NCI-H1930 (cell line): ENCODE data around the gene GIGYF1.
"Not testable (repeated sequence)": the region's sequence is repeated elsewhere in the genome, so short reads cannot be mapped to it uniquely, and the experiment has no call there.

Experiments used
- DNase-seq, 2 experiments: peaks; one replicate each; lab custom pipeline; 2025; lab: John Stamatoyannopoulos, UW

The GIGYF1 gene, protein sequence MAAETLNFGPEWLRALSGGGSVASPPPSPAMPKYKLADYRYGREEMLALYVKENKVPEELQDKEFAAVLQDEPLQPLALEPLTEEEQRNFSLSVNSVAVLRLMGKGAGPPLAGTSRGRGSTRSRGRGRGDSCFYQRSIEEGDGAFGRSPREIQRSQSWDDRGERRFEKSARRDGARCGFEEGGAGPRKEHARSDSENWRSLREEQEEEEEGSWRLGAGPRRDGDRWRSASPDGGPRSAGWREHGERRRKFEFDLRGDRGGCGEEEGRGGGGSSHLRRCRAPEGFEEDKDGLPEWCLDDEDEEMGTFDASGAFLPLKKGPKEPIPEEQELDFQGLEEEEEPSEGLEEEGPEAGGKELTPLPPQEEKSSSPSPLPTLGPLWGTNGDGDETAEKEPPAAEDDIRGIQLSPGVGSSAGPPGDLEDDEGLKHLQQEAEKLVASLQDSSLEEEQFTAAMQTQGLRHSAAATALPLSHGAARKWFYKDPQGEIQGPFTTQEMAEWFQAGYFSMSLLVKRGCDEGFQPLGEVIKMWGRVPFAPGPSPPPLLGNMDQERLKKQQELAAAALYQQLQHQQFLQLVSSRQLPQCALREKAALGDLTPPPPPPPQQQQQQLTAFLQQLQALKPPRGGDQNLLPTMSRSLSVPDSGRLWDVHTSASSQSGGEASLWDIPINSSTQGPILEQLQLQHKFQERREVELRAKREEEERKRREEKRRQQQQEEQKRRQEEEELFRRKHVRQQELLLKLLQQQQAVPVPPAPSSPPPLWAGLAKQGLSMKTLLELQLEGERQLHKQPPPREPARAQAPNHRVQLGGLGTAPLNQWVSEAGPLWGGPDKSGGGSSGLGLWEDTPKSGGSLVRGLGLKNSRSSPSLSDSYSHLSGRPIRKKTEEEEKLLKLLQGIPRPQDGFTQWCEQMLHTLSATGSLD (N-terminal part only)

DNA sequence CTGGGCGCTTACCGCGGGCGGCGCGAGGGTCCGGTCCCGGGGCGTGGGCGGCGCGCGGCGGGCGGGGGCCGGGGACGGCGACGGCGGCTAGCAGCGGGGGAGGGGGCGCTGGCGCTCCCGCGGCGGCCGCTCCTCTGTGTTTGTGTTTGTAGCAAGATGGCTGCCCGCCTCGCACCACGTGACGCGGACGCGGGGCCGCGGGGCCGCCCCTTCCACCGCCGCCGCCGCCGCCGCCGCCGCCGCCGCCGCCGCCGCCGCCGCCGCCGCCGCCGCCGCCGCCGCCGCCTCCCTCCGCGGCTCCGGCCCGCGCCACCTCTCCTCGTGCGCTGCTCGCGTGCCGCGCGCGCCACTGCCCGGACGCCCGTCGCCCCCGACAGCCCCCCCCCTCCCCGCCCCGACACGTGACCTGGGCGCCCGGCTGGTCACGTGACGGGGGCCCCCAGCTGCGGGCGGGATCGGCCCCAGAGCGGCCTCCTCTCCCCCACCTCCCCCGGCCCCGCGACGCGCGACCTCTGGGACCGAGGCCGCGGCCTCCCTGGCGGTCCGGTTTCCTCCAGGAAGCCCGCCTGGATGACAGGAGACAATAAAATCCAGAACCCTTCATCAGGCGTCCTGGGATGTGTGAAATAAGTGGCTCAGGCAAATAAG, at the start of gene GIGYF1:
TSS of gene GIGYF1 (minus strand) at position 153 of the 648 bp plus-strand sequence. CDS start 6,012 bp downstream, outside the sequence.
- peak; percentile 76 to 80 for DNase-seq

DNA sequence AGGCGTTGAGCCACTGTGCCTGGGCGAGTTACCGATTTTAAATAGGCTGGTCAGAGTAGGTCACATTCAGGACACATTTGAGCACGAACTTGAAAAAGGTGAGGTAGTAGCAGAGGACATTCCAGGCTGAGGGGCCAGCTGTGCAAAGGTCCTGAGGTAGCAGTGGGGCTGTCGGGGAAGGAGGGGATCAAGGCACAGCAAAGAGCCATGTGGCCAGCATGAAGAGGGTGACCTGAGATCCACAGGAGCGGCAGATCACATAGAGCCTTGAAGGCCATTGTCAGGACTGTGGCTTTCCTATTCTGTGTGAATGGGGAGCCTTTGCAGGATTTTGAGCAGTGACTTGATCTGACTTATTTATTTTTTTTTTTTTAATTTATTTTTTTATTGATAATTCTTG, 45.9 kb upstream of the GIGYF1 start:
- DNase-seq = no peak

DNA sequence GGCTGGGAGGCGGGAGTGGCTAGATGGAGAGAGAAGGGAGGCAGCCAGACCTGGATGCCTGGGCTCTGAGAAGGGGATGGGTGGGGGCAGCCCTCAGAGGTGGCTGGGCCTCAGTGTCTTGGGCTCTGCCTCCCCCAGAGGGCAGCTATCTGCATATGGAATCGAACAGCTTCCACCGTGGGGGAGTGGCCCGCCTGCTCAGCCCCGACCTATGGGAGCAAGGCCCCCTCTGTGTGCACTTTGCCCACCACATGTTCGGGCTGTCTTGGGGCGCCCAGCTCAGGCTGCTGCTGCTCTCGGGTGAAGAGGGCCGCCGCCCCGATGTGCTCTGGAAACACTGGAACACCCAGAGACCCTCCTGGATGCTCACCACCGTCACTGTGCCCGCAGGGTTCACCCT, 42.6 kb upstream of the GIGYF1 start:
- no peak for DNase-seq

DNA sequence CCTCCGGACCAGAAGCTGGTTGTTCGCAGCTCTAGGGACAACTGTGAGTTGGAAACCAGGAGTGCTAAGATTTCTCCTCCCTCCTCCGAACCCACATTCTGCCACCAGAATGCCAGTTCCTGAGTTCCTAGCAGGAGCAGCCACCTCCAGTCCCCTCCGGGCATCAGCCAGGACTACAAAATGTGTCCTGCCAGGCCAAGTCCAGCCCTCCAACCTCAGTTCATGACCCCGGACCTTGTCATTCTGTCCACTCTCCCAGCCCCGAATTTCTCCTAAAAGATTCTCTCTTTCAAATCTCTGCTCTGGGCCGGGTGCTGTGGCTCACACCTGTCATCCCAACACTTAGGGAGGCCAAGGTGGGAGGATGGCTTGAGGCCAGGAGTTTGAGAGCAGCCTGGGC, 41.7 kb upstream of the GIGYF1 start:
- DNase-seq = no peak

DNA sequence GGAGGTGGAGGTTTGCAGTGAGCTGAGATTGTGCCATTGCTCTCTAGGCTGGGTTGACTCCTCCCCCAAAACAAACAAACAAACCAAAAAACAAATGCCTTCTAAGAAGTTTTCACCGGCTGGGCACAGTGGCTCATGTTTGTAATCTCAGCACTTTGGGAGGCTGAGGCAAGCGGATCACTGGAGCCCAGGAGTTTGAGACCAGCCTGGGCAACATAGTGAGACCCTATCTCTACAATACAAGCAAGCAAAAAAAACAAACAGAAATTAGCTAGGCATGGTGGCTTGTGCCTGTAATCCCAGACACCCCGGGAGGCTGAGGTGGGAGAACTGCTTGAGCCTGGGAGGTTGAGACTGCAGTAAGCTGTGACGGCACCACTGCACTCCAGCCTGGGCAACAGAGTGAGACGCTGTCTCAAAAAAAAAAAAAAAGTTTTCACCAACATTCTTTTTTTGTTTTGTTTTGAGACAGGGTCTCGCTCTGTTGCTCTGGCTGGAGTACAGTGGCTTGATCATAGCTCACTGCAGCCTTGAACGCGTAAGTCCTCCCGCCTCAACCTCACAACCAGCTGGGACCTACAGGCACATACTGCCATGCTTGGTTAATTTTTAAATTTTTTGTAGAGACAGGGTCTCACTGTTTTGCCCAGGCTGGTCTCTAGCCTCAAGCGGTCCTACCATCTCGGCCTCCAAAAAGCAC, 38.0 kb upstream of the GIGYF1 start:
- DNase-seq = no peak

DNA sequence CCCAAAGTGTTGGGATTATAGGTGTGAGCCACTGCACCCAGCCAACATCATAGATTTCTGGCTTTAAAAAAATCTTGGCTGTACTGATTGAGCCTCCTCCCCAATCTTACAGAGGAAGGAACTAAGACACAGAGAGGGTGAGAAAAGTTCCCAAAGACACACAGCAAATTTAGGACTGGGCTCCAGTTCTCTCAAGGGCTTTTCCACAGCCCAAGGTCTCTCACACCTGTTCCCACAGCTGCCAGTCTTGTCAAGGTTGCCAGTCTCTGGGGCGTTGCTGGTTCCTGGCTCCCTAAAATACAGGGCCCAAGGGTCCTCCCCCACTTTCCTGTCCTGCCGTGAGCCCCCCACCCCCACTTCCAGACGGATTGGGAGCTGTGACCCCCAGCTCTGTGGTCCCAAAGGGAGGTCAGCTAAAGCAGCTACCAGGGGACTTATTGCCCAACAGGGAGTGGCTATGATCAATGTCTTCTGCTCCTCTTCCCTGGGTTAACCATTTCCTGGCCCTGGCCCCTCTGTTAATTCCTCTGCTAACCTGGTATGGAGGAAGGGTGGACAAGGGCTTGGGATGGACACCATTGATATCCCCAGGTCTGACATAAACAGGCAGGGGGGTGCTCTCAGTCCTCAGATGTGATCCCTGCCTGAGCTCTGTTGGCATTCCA, 36.2 kb upstream of the GIGYF1 start:
- DNase-seq = no peak

DNA sequence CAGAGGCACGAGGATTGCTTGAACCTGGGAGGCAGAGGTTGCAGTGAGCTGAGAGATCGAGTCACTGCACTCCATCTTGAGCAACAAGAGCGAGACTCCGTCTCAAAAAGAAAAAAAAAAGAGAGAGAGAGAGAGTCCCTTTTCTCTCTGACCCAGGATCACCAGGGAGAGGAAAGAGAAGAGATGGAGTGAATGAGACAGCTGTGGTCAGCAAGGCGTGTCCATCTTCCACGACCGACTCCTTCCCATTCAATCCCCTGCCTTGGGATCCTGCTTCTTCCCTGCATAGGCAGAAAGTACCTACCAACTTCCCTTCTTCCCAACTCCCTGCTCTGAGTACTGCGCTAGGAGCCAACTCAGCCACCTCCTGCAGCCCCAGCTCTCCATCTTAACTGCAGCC, 34.1 kb upstream of the GIGYF1 start:
- DNase-seq = no peak

DNA sequence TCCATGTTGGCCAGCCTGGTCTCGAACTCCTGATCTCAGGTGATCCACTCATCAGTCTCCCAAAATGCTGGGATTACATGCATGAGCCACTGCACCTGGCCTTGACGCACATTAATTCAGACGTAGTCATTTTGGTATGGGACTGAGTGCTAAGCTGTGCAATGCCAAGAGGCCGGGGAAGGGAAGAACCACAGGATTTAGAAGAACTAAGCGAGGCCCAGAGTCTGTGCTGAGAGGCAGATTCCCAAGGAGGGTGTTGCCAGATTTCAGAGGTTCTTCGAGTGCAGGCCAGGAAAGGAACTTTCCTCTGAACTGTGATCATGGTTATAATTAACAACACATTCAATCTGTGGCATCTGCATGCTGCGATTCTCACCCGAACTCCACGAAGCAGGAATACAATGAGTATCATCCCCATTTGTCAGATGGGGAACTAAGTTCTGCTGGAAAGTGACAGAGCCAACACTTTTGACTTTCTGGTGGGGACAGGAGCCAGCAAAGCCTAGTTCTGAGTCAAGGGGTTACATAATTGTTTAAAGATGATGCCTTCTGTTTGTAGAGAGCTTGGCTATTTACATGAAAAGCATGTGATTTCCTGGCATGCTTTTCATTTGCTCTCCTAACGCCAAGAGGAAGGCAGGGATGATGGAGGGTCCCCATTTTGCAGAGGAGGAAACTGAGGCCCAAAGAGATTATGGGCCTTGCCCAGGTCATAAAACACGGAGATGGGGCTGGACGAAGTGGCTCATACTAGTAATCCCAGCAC, 33.1 kb upstream of the GIGYF1 start:
- DNase-seq = no peak

DNA sequence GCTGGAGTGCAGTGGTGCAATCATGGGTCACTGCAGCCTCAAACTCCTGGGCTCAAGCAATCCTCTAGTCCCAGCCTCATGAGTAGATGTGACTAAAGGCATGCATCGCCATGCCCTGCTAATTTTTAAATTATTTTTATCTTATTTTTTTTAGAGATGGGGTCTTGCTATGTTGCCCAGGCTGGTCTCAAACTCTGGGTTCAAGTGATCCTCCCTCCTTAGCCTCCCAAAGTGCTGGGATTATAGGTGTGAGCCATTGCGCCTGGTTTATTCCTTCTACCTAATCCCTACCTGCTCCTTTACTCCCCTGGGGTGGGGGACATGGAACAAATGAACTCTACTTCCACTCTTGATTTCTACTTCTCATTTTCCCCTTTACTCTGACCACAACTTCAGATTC, 30.3 kb upstream of the GIGYF1 start:
- not testable (repeated sequence) for DNase-seq

DNA sequence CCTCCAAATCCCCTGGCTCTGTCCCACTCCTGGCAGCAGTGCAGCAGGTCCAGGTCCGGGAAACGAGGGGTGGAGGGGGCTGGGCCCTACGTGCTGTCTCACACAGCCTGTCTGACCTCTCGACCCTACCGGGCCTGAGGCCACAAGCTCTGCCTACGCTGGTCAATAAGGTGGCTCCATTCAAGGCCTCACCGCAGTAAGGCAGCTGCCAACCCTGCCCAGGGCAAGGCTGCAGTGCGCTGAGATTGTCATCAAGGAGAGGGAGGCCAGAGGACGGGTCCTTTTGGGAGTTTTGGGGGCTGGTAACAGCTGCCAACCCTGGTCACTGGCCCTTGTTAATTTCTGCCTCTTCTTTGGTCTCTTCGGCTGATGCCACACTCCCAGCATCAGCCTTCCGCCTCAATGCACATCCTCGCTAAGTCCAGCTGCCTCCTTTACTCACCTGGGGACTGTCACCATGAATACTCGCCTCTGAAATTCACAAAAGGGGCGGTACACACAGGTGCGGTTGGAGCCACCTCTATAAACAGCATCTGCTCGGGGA, 29.8 kb upstream of the GIGYF1 start:
- DNase-seq = no peak

DNA sequence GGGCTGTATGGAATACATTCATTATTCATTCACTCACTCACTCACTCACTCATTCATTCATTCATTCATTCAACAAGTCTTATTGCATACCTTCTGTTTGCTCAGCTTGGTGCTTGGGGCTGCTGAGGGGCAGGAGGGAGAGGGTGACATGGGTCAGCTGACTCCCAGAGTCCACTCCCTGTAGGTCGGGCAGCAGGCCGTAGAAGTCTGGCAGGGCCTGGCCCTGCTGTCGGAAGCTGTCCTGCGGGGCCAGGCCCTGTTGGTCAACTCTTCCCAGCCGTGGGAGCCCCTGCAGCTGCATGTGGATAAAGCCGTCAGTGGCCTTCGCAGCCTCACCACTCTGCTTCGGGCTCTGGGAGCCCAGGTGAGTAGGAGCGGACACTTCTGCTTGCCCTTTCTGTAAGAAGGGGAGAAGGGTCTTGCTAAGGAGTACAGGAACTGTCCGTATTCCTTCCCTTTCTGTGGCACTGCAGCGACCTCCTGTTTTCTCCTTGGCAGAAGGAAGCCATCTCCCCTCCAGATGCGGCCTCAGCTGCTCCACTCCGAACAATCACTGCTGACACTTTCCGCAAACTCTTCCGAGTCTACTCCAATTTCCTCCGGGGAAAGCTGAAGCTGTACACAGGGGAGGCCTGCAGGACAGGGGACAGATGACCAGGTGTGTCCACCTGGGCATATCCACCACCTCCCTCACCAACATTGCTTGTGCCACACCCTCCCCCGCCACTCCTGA, 28.6 kb upstream of the GIGYF1 start:
- no peak for DNase-seq

DNA sequence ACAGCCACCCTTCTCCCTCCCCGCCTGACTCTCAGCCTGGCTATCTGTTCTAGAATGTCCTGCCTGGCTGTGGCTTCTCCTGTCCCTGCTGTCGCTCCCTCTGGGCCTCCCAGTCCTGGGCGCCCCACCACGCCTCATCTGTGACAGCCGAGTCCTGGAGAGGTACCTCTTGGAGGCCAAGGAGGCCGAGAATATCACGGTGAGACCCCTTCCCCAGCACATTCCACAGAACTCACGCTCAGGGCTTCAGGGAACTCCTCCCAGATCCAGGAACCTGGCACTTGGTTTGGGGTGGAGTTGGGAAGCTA, 27.4 kb upstream of the GIGYF1 start:
- DNase-seq = no peak

DNA sequence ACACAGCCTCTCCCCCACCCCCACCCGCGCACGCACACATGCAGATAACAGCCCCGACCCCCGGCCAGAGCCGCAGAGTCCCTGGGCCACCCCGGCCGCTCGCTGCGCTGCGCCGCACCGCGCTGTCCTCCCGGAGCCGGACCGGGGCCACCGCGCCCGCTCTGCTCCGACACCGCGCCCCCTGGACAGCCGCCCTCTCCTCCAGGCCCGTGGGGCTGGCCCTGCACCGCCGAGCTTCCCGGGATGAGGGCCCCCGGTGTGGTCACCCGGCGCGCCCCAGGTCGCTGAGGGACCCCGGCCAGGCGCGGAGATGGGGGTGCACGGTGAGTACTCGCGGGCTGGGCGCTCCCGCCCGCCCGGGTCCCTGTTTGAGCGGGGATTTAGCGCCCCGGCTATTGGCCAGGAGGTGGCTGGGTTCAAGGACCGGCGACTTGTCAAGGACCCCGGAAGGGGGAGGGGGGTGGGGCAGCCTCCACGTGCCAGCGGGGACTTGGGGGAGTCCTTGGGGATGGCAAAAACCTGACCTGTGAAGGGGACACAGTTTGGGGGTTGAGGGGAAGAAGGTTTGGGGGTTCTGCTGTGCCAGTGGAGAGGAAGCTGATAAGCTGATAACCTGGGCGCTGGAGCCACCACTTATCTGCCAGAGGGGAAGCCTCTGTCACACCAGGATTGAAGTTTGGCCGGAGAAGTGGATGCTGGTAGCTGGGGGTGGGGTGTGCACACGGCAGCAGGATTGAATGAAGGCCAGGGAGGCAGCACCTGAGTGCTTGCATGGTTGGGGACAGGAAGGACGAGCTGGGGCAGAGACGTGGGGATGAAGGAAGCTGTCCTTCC, 26.8 kb upstream of the GIGYF1 start:
- DNase-seq = no peak

DNA sequence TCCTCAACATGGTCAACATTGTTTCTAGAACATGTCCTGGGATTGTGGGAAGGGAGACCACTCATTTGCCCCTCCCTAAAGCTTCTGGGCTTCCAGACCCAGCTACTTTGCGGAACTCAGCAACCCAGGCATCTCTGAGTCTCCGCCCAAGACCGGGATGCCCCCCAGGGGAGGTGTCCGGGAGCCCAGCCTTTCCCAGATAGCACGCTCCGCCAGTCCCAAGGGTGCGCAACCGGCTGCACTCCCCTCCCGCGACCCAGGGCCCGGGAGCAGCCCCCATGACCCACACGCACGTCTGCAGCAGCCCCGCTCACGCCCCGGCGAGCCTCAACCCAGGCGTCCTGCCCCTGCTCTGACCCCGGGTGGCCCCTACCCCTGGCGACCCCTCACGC, 26.2 kb upstream of the GIGYF1 start, which contains the start of gene EPO:
TSS of gene EPO (plus strand) at position 190 of the 392 bp plus-strand sequence. CDS start 513 bp downstream, outside the sequence.
- no peak for DNase-seq

DNA sequence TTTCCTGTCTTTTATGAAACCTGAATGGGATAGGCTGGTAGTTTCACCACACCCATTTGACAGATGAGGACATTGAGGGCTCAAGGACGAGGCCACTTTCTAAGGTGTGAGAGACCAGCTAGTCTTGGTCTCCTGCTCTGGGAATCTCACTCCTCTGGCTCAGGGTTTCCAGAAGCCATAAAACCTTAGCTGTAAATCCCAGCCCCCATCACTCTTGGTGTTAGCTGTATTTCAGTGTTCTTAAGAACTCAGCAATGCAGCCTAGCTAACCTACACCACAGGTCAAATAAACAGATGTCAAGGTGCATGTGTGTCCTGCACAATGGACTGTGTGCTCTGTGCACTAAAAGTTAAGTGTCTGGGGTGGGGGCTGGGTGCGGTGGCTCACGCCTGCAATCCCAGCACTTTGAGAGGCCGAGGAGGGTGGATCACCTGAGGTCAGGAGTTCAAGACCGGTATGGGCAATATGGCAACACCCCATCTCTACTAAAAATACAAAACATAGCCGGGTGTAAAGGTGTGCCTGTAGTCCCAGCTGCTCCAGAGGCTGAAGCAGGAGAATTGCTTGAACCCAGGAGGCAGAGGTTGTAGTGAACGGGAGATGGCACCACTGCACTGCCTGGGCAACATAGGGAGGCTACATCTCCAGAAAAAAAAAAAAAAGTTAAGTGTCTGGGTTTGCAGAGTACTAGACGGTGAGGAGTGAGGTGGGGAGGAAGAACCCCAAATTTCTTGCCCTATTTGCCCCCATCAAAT, 25.7 kb upstream of the GIGYF1 start:
- DNase-seq = no peak

DNA sequence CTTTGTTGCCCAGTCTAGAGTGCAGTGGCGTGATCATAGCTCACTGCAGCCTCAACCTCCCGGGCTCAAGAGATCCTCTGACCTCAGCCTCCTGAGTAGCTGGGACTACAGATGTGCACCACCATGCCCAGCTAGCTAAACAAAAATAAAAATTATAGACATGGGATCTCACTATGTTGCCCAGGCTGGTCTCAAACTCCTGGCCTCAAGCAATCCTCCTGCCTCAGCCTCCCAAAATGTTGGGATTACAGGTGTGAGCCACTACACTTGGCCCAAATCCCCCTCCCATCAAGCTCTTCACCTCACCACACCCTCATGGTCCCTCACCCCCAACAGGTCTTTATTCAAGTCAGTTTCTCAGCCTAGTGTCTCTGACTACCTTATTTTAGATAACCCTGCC, 23.0 kb upstream of the GIGYF1 start:
- DNase-seq = not testable (repeated sequence)

DNA sequence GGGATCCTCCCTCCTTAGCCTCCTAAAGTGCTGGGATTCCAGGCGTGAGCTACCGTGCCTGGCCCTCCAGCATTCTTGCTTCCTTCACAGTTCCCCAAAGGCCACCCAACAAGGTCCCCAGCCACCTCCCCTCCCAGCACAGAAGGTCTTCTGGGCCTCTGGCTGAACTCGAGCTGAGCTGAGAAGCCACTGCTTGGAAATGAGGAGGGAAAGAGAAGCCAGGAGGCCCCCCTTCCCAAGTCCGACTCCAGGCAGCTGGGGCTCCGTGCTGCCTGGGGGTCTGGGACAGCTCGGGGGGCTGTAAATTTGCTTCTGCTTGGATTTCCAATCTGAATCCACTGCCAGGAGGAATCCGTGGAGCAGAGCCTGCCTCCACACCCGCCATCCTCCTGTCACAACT, 20.7 kb upstream of the GIGYF1 start:
- DNase-seq = no peak

DNA sequence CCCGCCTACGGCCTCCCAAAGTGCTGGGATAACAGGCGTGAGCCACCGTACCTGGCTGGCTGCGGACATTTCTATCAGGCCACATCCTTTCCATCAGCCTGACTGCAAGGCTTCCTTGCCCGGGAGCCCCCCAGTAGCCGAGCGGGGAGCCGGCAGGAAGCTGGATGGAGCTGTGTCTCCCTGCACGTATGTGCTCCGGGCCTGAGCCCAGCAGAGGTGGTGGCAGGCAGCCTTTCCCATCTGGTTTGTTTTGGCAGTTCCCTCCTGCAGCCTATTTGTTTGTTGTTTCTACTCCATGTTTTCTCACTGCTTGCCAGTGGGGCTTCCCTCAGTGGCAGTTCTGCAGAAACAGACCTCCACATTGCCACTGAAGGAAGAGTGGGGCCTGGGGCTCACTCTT, 17.3 kb upstream of the GIGYF1 start:
- no peak for DNase-seq
